ENCODE results near the gene SNN. TPM values are rescaled to one million over a fixed set of nuclear protein-coding genes. Genes with fewer than 3 reads are reported as not detected.

The SNN gene
- total RNA-seq, 1 donor from 2014 or later, result 80.6 TPM

DNA sequence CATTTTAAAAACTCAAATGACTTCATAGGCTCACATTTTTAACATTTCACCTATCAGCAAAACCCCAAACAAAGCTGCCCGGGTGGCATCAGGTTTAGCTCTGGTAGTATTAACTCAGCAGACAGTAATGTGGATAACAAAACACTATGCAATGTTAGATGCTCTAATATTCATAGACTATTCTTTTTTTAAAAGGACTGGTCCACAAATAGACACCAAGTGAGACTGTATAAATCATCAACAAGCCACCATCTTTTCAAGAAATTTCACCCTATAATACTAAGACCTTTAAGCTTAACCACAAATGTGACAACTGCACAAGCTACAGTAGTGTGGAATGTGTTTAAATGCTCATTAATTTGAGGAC, 20.2 kb downstream of the SNN start:
- peaks cover 23% of the 10 kb centered on the region for H3K36me3 Mint-ChIP-seq (ENCODE audit: insufficient read depth)
- H3K4me3 Mint-ChIP-seq (ENCODE audit: low read depth), result no peak overlapping the region
- no peak for DNase-seq (ENCODE audit: low spot score, unreplicated experiment)
- peaks cover 3% of the 10 kb centered on the region for H3K4me1 Mint-ChIP-seq (ENCODE audit: low read depth)
- TF ChIP-seq, protein P1, sequence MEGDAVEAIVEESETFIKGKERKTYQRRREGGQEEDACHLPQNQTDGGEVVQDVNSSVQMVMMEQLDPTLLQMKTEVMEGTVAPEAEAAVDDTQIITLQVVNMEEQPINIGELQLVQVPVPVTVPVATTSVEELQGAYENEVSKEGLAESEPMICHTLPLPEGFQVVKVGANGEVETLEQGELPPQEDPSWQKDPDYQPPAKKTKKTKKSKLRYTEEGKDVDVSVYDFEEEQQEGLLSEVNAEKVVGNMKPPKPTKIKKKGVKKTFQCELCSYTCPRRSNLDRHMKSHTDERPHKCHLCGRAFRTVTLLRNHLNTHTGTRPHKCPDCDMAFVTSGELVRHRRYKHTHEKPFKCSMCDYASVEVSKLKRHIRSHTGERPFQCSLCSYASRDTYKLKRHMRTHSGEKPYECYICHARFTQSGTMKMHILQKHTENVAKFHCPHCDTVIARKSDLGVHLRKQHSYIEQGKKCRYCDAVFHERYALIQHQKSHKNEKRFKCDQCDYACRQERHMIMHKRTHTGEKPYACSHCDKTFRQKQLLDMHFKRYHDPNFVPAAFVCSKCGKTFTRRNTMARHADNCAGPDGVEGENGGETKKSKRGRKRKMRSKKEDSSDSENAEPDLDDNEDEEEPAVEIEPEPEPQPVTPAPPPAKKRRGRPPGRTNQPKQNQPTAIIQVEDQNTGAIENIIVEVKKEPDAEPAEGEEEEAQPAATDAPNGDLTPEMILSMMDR (IDR thresholded peaks at IDR 0.05; ENCODE audit: unreplicated experiment), result no peak
- no peaks in the 10 kb centered on the region for H3K9me3 Mint-ChIP-seq (ENCODE audit: low read depth)
- no peaks in the 10 kb centered on the region for H3K27me3 Mint-ChIP-seq
- no peak overlapping the region for H3K27ac Mint-ChIP-seq

DNA sequence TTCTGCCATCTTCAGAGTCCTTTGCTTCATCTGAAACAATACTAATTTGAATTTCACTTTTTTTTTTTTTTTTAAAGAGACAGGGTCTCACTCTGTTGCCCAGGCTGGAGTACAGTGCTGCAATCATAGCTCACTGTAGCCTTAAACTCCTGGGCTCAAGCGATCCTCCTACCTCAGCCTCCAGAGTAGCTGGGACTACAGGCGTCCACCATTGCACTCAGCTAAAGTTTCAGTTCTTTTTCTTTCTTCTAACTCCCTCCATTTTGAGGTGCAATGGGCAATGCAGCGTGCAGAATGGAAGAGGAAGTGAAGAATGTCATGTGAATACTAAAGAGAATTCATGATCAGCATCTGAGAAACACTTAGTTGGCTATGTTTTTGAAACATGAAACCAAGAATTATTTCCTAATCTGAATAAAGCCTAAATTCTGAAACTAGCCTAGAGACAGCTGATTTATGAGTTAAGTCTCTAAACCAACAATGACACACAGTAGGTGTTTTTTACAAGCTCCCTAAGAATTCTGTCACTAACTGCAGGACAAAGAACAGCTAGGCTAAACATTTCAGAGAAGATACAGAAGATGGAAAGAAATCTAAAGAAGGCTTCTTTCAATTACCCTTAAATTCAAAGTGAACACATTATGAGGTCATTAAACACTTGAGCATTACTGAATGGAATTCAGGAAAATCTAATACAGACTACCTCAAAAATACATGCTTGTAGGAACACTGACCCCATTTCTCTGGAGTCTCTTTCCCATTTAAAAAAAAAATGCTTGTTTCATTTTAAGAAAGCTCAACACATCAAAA, 21.0 kb downstream of the SNN start:
- DNase-seq (ENCODE audit: low spot score, unreplicated experiment), result no peak
- H3K36me3 Mint-ChIP-seq (ENCODE audit: insufficient read depth), result peaks cover 19% of the 10 kb centered on the region
- H3K4me1 Mint-ChIP-seq (ENCODE audit: low read depth), result peaks cover 3% of the 10 kb centered on the region
- no peaks in the 10 kb centered on the region for H3K27me3 Mint-ChIP-seq
- TF ChIP-seq, protein P1 (IDR thresholded peaks at IDR 0.05; ENCODE audit: unreplicated experiment), result no peak
- no peak overlapping the region for H3K4me3 Mint-ChIP-seq (ENCODE audit: low read depth)
- H3K27ac Mint-ChIP-seq, result no peak overlapping the region
- H3K9me3 Mint-ChIP-seq (ENCODE audit: low read depth), result no peaks in the 10 kb centered on the region

DNA sequence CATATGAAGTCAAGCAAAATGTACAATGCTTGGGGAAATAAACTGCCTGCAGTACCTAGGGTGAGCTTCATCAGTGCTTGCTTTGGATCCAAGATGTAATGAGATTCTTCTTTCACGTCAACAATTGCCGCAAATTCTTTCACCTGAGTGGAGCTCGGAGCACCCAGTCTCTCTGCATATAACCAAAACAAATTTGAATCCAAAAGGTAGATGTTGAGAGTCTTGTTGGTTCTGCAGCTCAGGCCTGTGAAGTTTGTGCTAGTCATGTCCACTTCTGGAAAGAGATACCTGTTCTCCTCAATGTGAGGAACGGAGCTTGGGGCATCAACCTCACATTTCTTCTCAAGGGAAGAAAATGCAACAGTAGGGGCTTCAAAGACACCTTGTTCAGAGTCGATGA, 23.0 kb downstream of the SNN start:
- no peak for DNase-seq (ENCODE audit: low spot score, unreplicated experiment)
- no peaks in the 10 kb centered on the region for H3K27me3 Mint-ChIP-seq
- peaks cover 3% of the 10 kb centered on the region for H3K4me1 Mint-ChIP-seq (ENCODE audit: low read depth)
- peaks cover 20% of the 10 kb centered on the region for H3K36me3 Mint-ChIP-seq (ENCODE audit: insufficient read depth)
- TF ChIP-seq, protein P1 (IDR thresholded peaks at IDR 0.05; ENCODE audit: unreplicated experiment), result no peak
- H3K27ac Mint-ChIP-seq, result no peak overlapping the region
- H3K9me3 Mint-ChIP-seq (ENCODE audit: low read depth), result no peaks in the 10 kb centered on the region
- H3K4me3 Mint-ChIP-seq (ENCODE audit: low read depth), result no peak overlapping the region

DNA sequence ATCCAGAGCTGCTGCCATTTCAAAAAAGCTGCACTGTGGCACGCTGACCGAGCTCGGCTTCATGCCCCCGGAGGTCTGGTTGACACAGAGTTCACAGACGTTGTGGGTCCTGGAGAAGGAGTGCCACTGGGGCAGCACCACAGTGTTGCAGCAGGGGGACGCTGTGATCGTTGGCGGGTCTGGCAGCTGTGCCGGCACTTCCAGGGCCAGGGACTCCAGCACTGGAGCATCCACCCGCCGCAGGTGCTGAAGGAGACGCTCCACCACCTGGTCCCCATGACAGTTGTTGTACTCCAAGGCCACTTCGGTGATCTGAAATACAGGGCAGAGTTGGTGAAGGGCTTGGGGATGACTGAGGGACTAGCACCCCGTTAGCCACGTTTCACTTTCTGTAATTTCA, 23.5 kb downstream of the SNN start:
- TF ChIP-seq, protein P1 (IDR thresholded peaks at IDR 0.05; ENCODE audit: unreplicated experiment), result no peak
- Mint-ChIP-seq H3K36me3 (ENCODE audit: insufficient read depth) (peaks cover 20% of the 10 kb centered on the region), H3K27me3 (no peaks in the 10 kb centered on the region), H3K9me3 (ENCODE audit: low read depth) (no peaks in the 10 kb centered on the region), H3K27ac (no peak overlapping the region), H3K4me1 (ENCODE audit: low read depth) (peaks cover 3% of the 10 kb centered on the region), H3K4me3 (ENCODE audit: low read depth) (no peak overlapping the region)
- no peak for DNase-seq (ENCODE audit: low spot score, unreplicated experiment)

DNA sequence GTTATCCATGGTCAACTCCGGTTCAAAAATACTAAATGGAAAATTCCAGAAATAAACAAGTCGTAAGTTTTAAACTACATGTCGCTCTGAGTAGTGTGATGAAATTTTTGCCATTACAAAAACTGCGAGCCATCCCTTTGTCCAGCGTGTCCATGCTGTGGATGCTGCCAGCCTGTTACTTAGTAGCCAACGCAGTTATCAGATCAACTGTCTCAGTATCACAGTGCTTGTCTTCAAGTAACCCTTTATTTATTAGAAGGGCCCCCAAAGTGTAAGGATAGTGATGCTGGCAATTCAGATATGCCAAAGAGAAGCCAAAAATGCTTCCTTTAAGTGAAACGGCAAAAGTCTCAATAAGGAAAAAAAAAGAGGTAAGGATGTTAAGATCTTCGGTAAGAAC, 23.9 kb downstream of the SNN start:
- Mint-ChIP-seq H3K4me1 (ENCODE audit: low read depth) (peaks cover 3% of the 10 kb centered on the region), H3K4me3 (ENCODE audit: low read depth) (no peak overlapping the region), H3K27me3 (no peaks in the 10 kb centered on the region), H3K27ac (no peak overlapping the region), H3K36me3 (ENCODE audit: insufficient read depth) (peaks cover 21% of the 10 kb centered on the region), H3K9me3 (ENCODE audit: low read depth) (no peaks in the 10 kb centered on the region)
- TF ChIP-seq, protein P1 (IDR thresholded peaks at IDR 0.05; ENCODE audit: unreplicated experiment), result no peak
- DNase-seq (ENCODE audit: low spot score, unreplicated experiment), result no peak
